Panc1 (cell line): ENCODE measurements around the gene TOE1.
A peak's percentile ranks its signal among the peaks of the same experiment; 100 is the strongest.

Source experiments
- CTCF ChIP-seq: fragments of 450-650 bp; IDR thresholded peaks from 2 replicates; pipeline ENCODE4 v1.5.1; 2017; ENCODE audit warnings: mild to moderate bottlenecking
- POLR2AphosphoS5 ChIP-seq: IDR thresholded peaks from 2 replicates; pipeline ENCODE4 v1.6.1; 2012; ENCODE audit warnings: mild to moderate bottlenecking, low read depth, low read length, moderate library complexity
- SIN3A ChIP-seq: IDR thresholded peaks from 2 replicates; pipeline ENCODE4 v1.6.1; 2012; ENCODE audit warnings: low read depth, mild to moderate bottlenecking, low read length, moderate library complexity, borderline replicate concordance; ENCODE audit not compliant: insufficient read depth
- TCF7L2 ChIP-seq: IDR thresholded peaks from 2 replicates; pipeline ENCODE4 v1.6.1; 2011; ENCODE audit warnings: mild to moderate bottlenecking, low read depth, low read length, inconsistent platforms
- TF ChIP-seq, protein P1 (sequence below), 2 experiments: IDR thresholded peaks; 2 replicates each; pipeline ENCODE4 v1.6.1; 2011 to 2012; ENCODE audit warnings: low read depth in 2 of 2, control low read depth in 1 of 2, low read length in 1 of 2, mild to moderate bottlenecking in 1 of 2, moderate library complexity in 1 of 2; ENCODE audit not compliant: insufficient read depth in 1 of 2

DNA sequence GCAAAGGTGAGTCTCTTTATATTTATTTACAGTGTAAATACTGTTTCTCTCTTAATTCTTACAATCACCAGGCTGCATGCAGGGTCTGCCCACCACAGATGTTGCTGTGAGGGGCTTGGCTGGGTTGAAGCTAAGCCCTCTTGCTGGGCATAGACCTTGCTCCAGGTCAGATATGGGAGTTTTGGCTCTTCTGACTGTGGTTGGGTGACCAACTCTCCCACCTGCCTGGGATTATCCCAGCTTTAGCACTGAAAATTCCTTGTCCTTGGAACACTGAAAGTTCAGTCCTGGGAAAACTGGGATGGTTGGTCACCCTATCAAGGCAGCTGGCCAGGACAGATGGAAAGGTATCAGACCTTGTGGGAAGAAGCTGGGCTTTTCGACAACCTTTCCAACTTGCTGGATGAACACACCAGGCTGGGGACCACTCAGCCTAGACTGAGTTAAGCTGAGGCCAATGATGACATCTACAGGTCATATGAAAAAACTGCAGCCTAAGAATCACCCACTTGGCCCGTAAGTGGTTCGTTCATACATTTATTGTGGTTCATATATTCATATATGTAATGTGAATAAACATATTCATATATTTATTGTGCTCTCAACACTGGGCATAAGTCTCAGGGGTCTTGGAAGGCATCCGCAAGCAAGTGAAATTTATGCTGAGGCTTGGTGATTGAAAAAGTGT lies 39.8 kb upstream of the TOE1 start:
- TF ChIP-seq CTCF (peak; percentile 86), POLR2AphosphoS5 (no peak), TCF7L2 (no peak), SIN3A (no peak)
- TF ChIP-seq, protein P1, sequence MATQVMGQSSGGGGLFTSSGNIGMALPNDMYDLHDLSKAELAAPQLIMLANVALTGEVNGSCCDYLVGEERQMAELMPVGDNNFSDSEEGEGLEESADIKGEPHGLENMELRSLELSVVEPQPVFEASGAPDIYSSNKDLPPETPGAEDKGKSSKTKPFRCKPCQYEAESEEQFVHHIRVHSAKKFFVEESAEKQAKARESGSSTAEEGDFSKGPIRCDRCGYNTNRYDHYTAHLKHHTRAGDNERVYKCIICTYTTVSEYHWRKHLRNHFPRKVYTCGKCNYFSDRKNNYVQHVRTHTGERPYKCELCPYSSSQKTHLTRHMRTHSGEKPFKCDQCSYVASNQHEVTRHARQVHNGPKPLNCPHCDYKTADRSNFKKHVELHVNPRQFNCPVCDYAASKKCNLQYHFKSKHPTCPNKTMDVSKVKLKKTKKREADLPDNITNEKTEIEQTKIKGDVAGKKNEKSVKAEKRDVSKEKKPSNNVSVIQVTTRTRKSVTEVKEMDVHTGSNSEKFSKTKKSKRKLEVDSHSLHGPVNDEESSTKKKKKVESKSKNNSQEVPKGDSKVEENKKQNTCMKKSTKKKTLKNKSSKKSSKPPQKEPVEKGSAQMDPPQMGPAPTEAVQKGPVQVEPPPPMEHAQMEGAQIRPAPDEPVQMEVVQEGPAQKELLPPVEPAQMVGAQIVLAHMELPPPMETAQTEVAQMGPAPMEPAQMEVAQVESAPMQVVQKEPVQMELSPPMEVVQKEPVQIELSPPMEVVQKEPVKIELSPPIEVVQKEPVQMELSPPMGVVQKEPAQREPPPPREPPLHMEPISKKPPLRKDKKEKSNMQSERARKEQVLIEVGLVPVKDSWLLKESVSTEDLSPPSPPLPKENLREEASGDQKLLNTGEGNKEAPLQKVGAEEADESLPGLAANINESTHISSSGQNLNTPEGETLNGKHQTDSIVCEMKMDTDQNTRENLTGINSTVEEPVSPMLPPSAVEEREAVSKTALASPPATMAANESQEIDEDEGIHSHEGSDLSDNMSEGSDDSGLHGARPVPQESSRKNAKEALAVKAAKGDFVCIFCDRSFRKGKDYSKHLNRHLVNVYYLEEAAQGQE (IDR thresholded peaks at IDR 0.05; ENCODE audit: insufficient read depth in 1 of 2, low read depth in 2 of 2, low read length in 1 of 2): no peak
